Right ventricle myocardium superior (tissue), 1 donor: ENCODE measurements around the gene EPHA3. TPM values are rescaled to one million over a fixed set of nuclear protein-coding genes. Genes with fewer than 3 reads are reported as not detected.

Experiments used
- ATAC-seq: fragments of 200-7000 bp; cut with Tn5 transposase; one replicate; pipeline ENCODE4 v1.9.1; 2020; ENCODE audit warnings: mild to moderate bottlenecking; ENCODE audit not compliant: poor library complexity
- DNase-seq: peaks from one replicate; pipeline ENCODE4 v3.0.0-alpha.2; 2020
- intact Hi-C: fragments of 100-400 bp; cut with DNase I; formaldehyde crosslinking; loops from one replicate; pipeline ENCODE4 v1.11.2; 2022
- total RNA-seq: library from RNA; stranded (reverse); fragmentation: NEBNext Ultra II Directional; extraction: Animal tissue kit (Norgen Biotek cat#: 25700); gene quantifications from one replicate; pipeline ENCODE4 v1.2.1, GENCODE V29; 2021
- donor health status: DM: no; HTN: yes; CAD: no; lungs with severe emphysema.

EPHA3 gene
- total RNA-seq, 1 donor from 2014 or later, result 3.5 TPM

GRCh38 chr3:89472101-89472500 is 364.7 kb downstream of the EPHA3 start:
- ATAC-seq (no peak), DNase-seq (no peak)
- intact Hi-C loops, result no loop called here

DNA sequence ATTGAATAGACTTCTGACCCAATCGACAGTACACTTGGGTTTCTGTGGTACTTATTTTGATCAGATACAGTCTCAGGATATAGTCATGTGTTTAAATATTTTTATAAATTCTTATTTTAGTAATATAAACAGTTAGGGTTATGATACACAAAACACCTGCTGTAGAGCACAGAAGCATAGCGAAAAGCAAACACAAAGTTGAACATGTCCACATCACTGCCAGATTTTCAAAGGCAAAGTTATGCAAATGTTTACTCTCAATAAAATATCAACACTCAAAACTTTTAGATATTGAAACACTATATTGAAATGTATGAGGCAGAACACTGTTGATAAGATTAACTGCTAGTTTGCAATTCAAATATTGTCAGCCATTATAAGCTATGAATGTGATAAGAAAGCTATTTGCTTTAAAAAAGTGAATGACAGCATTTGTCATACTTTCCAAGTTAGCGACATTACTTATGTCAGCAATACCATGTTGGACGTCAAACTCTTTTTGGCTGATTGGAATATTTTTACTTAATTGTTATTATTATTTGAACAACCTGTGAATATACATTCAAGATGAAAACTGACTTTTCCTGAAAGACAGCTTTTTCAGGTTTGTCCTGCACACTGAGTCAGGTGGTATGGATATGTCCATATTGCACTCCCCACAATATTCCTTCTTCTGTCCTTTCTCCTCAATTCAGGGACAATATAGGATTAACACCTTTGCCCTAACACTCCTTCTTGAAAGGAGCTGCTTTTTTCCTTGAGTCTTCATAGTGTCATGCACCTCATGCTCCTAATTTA is 367.1 kb downstream of the EPHA3 start:
- DNase-seq (no peak), ATAC-seq (no peak)
- intact Hi-C loops, result no loop called here

DNA sequence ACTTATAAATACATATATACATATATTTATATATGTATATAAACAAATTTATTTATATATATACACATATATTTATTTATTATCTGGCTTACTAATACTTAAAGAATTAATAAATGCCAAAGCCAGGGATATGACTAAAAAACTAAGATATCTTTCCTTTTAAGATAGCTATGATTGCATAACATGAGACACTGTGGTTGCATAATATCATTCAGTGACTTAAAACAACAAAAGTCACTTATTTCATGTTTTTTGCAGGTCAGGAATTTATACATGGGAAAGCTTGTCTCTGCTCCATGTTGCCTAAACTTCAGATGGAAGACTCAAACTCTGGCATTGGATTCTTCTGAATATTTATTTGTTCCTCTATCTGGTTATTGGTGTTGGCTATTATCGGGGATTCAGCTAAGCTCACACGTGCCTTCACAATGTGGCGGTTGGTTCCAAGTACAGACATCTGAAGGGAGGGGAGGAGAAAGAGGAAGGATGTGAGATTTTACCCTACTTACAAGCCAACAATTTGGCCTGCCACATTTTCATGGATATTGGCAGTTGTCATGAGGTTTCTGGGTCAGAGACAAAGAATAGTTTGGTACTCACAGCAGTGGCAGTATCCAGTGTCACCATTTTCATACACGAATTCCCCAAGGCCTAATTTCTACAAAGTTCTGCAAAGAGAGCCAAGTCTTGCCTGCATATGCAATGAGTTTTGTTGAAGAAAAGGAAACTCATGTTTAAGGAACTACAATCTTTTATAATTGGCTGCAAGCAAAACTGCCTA is 381.6 kb downstream of the EPHA3 start:
- intact Hi-C loops, result no loop called here
- DNase-seq (no peak), ATAC-seq (peak; percentile 41)

- ATAC-seq (no peak), DNase-seq (no peak)
- intact Hi-C loops, result no loop called here
Observed at GRCh38 chr3:89490129-89490528, 382.7 kb downstream of the EPHA3 start.

DNA sequence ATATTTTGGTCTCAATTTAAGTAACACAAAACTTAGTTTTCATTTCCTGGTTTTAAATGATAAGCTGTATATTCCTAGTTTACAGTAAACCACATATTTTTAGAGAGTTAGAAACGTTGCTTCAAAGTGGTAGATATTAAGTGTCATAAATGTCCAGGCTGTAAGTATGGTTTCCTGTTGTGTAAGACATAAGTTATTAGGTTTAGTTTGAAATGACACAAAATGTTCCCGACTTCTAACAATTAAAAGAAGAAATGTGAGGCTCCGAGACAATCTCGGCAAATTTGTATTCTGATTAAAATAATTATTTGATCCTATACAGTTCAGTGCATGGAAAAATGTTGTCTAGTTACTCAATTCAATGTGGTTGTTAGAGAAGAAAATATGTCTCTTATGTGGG is 387.3 kb downstream of the EPHA3 start:
- intact Hi-C loops, result no loop called here
- DNase-seq, result no peak
- ATAC-seq, result no peak

DNA sequence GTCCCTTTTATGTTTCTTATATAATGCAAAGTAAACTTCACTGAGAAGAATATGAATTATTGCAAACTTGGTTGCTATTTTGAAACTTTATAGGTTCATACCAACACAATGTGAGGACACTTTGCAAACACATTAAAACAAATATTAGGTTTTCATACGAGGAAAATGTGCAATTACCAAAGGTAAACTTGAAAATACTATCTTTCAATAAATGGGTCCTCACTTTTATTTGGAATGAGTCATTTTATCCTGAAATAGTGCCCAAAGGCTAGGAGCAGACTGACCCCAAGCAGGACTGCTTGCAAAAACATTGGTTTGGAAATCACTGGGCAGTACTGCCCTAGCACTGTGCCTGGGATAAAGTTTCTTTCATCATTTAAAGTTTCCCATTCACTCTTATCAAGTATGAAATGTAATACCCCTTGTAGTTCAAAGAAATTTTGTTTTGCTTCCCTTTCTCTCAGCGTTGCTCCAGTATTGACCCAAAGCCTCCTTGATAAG is 396.5 kb downstream of the EPHA3 start:
- no peak for DNase-seq
- ATAC-seq, result no peak
- intact Hi-C loops, result no loop called here

DNA sequence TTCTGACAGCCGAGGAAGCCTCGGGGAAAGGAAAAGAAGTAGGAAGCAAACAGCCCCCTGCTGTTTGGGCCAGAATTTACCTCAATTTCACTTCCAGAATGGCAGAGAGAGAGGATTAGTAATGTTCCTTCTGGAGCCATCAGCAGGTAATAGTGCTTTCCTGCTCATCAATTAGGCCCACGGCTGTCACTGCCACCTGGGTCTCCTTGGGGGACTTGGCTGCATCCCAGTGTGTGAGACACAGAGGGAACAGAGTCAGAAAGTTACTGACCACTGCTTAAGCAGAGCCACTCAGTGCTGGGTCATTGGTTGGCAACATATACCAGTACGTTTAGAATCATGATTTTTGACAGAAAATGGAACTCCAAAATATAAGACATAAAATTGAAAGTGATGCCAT is 397.0 kb downstream of the EPHA3 start:
- DNase-seq, result no peak
- intact Hi-C loops, result no loop called here
- ATAC-seq, result no peak

- intact Hi-C loops, result no loop called here
- ATAC-seq (no peak), DNase-seq (no peak)
Observed at GRCh38 chr3:89506462-89507103, 399.2 kb downstream of the EPHA3 start.

GRCh38 chr3:89521328-89521727 is 413.9 kb downstream of the EPHA3 start:
- ATAC-seq (peak; percentile 61), DNase-seq (no peak)
- intact Hi-C loops, result no loop called here

DNA sequence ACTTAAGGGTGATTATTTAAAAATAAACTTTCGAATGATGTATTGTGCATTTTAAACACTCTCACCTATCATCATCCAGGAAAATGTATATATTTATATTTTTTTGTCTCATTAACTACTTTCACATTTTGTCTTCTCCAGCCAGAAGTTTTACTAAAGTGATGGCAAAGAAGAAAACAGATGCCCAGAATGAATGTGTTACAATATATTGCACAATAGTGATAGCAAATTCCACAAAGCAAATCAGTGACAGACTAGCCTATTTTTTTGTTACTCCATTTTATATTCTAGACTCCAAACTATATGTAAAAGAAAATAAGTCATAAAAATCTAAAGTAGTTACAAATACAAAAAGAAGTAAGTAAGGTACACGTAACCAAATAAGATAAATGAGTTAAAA is 414.7 kb downstream of the EPHA3 start:
- intact Hi-C loops, result no loop called here
- DNase-seq (no peak), ATAC-seq (no peak)

GRCh38 chr3:89525609-89526008 is 418.2 kb downstream of the EPHA3 start:
- DNase-seq (no peak), ATAC-seq (no peak)
- intact Hi-C loops, result no loop called here

DNA sequence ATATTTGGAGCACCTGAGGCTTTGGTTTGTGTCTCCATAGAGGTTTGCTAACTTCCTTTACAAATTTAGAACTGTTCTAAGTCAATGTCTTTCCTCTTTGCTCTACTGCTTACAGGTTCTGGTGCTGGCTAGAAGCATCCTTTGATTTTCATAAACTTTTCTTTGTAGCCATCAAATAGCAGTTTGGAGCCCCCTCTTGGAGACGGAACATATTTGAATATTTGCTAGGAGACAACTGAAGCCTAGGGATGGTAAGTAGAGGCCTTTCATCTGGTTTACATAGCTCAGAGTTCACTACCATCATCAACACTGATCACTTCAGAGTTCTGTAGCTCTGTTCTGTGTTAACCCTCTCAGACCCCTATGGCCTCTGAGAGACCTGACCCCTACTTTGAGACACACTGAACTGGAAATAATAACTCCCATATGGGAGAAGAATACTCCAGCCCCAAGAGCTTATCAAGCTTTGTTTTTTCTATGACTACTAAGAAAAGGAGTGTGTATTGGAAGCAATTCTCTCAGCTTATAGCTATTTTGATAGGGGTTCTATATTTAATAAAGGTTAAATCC is 420.4 kb downstream of the EPHA3 start:
- DNase-seq, result no peak
- intact Hi-C loops, result no loop called here
- no peak for ATAC-seq
